Measurements from ENCODE around the gene NELL2. TPM values are rescaled to one million over a fixed set of nuclear protein-coding genes. Genes with fewer than 3 reads are reported as not detected.
A peak's percentile ranks its signal among the peaks of the same experiment; 100 is the strongest.

NELL2 gene
- total RNA-seq, 4 donors from 2014 or later = 4.7 to 20.5 (median 9.3) TPM

GRCh38 chr12:44563486-44563885 is 312.6 kb downstream of the NELL2 start:
- Histone ChIP-seq H3K36me3 (no peaks in the 10 kb centered on the region), H3K9me3 (no peaks in the 10 kb centered on the region), H3K4me3 (no peak overlapping the region), H3K27ac (no peak overlapping the region), H3K4me1 (no peaks in the 10 kb centered on the region), H3K27me3 (no peaks in the 10 kb centered on the region)
- TF ChIP-seq POLR2AphosphoS5 (IDR thresholded peaks at IDR 0.05) = no peak
- no peak for TF ChIP-seq CTCF (IDR thresholded peaks at IDR 0.05)
- no peak for TF ChIP-seq EP300 (IDR thresholded peaks at IDR 0.05)
- TF ChIP-seq POLR2A (IDR thresholded peaks at IDR 0.05) = no peak
- no peak for DNase-seq (ENCODE audit: low spot score in 2 of 2)
- 53% methylated on average over 4 of the region's 4 CpGs for WGBS

- no peak overlapping the region for H3K27ac ChIP-seq
- H3K36me3 ChIP-seq = no peaks in the 10 kb centered on the region
- DNase-seq (ENCODE audit: low spot score in 2 of 2) = peak in 1 of 2 donors; percentile 56
- H3K27me3 ChIP-seq = no peaks in the 10 kb centered on the region
- no peak for TF ChIP-seq CTCF (IDR thresholded peaks at IDR 0.05)
- TF ChIP-seq EP300 (IDR thresholded peaks at IDR 0.05) = no peak
- no peaks in the 10 kb centered on the region for H3K9me3 ChIP-seq
- 92% methylated on average over 14 of the region's 14 CpGs for WGBS
- no peaks in the 10 kb centered on the region for H3K4me1 ChIP-seq
- no peak overlapping the region for H3K4me3 ChIP-seq
Observed at GRCh38 chr12:44558340-44559100, 317.6 kb downstream of the NELL2 start.

GRCh38 chr12:44555454-44555853 is 320.7 kb downstream of the NELL2 start:
- TF ChIP-seq POLR2A (IDR thresholded peaks at IDR 0.05) = no peak
- TF ChIP-seq CTCF (IDR thresholded peaks at IDR 0.05) = no peak
- TF ChIP-seq EP300 (IDR thresholded peaks at IDR 0.05) = no peak
- TF ChIP-seq POLR2AphosphoS5 (IDR thresholded peaks at IDR 0.05) = no peak
- no peaks in the 10 kb centered on the region for H3K36me3 ChIP-seq
- DNase-seq (ENCODE audit: low spot score in 2 of 2) = no peak

GRCh38 chr12:44551631-44552030 is 324.5 kb downstream of the NELL2 start:
- no peak for DNase-seq (ENCODE audit: low spot score in 2 of 2)
- Histone ChIP-seq H3K27ac (no peak overlapping the region), H3K36me3 (no peaks in the 10 kb centered on the region), H3K4me1 (no peaks in the 10 kb centered on the region), H3K27me3 (no peaks in the 10 kb centered on the region), H3K9me3 (no peaks in the 10 kb centered on the region), H3K4me3 (no peak overlapping the region)
- TF ChIP-seq EP300 (IDR thresholded peaks at IDR 0.05) (no peak), POLR2AphosphoS5 (IDR thresholded peaks at IDR 0.05) (no peak), POLR2A (IDR thresholded peaks at IDR 0.05) (no peak), CTCF (IDR thresholded peaks at IDR 0.05) (no peak)
- WGBS = 79% methylated on average over 2 of the region's 2 CpGs

More at GRCh38 chr12:44555454-44555853, 320.7 kb downstream of the NELL2 start:
- H3K4me1 ChIP-seq = no peaks in the 10 kb centered on the region
- H3K4me3 ChIP-seq = no peak overlapping the region
- no peak overlapping the region for H3K27ac ChIP-seq
- H3K27me3 ChIP-seq = no peaks in the 10 kb centered on the region
- H3K9me3 ChIP-seq = no peaks in the 10 kb centered on the region

- 94% methylated on average over 5 of the region's 5 CpGs for WGBS
- DNase-seq (ENCODE audit: low spot score in 2 of 2) = no peak
- H3K9me3 ChIP-seq = no peaks in the 10 kb centered on the region
- H3K36me3 ChIP-seq = no peaks in the 10 kb centered on the region
- no peak overlapping the region for H3K4me3 ChIP-seq
- no peaks in the 10 kb centered on the region for H3K27me3 ChIP-seq
- TF ChIP-seq CTCF (IDR thresholded peaks at IDR 0.05) (no peak), POLR2AphosphoS5 (IDR thresholded peaks at IDR 0.05) (no peak), EP300 (IDR thresholded peaks at IDR 0.05) (no peak), POLR2A (IDR thresholded peaks at IDR 0.05) (no peak)
- H3K27ac ChIP-seq = no peak overlapping the region
- H3K4me1 ChIP-seq = no peaks in the 10 kb centered on the region
Observed at GRCh38 chr12:44550377-44550776, 325.7 kb downstream of the NELL2 start.

All from suprapubic skin (tissue), 4 donors.